Measurements from ENCODE around the gene RPS23.

GRCh38 chr5:82287625-82288024 is 9.5 kb upstream of the RPS23 start:
- TF ChIP-seq CTCF (conservative IDR thresholded peaks at IDR 0.05) (no peak), ZFX (IDR thresholded peaks at IDR 0.05) (no peak)

All from C4-2B (cell line).